Endometrium (tissue), 2 donors: ENCODE results near the gene ADAMTS14.
"Not testable (repeated sequence)": the region's sequence is repeated elsewhere in the genome, so short reads cannot be mapped to it uniquely, and the experiment has no call there.

ENCODE experiments used
- FAIRE-seq: peaks from 2 replicates; lab custom pipeline; 2012; peaks lifted over from hg19 to GRCh38; lab: Jason Lieb, UNC
- donor health status: control.
- donor health status: control.

ADAMTS14 gene

DNA sequence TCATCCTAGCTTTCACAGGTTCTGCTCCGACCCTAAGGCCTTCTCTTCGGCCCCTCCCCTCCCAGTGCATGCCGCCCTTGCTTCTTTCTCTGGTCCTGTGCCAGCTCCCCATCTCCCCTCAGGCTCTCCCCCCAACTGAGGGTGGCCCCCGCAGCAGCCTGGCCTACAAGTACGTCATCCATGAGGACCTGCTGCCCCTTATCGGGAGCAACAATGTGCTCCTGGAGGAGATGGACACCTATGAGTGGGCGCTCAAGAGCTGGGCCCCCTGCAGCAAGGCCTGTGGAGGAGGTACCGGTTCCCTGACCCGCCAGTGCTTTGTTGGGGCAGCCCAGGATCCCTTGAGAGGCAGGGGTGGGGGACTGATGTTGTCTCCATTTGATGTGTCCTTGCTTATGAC is 79.0 kb downstream of the ADAMTS14 start:
- no peak for FAIRE-seq

DNA sequence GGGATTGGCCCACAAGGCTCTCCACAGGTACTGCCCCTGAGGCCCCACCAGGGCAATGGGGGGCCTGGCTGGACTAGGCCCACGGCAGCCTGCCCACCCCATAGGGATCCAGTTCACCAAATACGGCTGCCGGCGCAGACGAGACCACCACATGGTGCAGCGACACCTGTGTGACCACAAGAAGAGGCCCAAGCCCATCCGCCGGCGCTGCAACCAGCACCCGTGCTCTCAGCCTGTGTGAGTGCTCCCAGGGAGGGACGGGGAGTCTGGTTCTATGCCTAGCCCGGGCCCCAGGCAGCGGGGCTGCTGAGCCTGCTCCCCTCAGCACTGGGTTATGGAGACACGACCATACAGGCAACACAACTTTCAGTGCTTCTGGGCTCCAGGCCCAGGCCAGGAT is 79.7 kb downstream of the ADAMTS14 start:
- no peak for FAIRE-seq

DNA sequence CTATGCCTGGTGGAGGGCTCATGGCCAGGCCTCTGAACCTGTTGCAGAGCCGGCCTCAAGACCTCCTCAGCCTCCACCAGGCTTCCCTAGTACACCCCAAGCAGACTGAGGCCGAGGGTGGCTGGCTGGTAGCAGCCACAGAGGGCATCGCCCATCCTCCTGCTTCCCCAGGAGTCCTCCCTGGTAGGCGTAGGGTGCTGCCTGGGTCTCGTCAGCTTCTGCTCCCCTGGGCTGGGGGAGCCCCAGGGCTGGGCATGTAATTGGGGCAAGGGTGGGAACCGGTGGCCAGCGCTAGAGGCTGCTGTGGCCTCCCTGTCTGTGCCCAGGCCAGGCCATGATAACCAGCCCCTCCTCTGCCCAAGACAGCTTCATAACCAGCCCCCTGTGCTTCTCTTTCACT is 80.3 kb downstream of the ADAMTS14 start:
- no peak for FAIRE-seq

DNA sequence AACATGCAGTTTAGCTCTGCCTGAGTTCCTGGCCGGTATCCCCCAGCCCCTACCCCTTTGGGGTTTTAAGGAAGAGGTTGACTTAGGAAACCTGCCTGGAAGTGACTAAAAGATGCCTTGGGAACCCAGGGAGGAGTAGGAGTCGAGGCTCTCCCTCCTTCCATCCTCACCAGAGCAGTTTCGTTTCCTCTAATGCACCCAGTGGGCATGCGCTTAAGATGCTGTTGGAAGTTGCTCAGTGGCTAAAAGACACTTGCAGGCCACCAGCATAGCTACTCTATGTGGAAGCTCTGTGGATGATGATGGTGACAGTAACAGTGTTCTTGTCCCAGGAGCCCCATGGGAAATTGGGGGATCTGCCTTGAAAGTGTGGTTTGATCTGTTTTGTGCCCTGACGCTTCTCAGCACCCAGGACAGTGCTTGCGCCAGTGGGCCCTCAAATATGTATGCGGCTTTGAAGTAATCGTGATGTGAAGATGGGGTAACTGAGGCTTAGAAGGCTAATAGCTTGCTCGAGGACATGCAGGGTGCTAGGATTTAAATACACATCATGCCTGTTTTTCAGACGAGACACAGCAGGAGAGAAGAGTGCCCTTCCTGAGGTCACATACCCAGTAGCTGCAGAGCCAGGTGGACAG is 80.8 kb downstream of the ADAMTS14 start:
- FAIRE-seq: no peak

DNA sequence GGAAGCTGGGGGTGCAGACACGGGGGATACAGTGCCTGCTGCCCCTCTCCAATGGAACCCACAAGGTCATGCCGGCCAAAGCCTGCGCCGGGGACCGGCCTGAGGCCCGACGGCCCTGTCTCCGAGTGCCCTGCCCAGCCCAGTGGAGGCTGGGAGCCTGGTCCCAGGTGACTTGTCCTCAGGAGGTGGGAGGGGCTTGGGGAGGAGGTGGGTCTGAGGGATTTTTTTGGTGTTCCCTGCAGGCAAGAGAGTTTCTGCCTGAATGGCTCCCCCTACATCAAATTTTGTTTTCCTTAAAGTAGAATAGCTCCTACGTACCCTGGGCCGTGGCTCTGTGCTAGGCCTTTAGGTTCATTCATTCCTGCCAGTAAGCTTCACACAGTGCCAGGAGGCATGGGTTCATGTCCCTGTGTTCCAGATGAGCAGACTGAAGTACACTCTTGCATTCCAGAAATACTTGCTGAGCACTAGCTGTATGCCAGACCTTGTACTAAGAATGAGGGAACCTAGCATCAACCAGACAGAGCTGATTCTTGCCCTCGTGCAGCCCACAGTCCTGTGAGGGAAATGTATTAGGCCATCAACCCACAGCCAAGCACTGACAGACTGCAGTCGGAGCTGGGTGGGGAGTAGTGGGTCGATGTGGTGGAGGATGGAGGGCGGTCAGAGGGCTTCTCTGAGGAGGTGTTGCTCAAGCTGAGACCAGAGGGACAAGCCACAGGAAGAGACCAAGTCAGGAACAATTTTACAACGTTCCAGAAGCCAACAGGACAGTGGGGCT is 81.7 kb downstream of the ADAMTS14 start:
- FAIRE-seq: no peak

DNA sequence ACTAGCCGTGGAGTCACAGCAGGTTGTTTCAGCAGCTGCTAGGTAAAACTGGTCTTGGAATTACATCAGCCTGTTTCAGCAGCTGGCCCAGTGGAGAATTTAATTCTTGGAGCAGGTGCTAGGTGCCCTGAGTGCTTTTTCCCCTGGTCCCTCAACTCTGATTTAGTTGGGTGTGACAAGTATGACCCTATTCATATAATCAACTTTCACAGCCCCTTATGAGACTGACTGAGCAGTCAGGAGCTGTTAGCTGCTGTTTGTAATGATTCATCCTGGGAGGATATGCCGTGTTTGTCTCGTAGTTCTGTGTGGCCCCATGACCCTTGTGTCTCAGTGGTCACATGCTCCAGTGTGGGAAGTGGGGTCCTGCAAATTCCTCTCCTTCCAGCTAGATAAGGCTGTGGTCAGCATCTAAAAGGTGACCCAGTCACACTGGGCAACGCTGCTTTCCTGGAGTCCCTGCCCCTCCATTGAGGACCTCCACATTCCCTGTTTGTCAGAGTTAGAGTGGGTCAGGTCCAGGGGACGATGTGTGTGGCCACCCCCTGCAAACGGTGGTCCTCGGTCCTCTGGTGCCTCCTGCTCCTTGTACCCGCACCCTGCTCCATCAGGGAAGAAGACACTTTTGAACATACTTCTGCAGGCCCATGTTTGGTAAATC is 84.5 kb downstream of the ADAMTS14 start:
- FAIRE-seq: no peak

DNA sequence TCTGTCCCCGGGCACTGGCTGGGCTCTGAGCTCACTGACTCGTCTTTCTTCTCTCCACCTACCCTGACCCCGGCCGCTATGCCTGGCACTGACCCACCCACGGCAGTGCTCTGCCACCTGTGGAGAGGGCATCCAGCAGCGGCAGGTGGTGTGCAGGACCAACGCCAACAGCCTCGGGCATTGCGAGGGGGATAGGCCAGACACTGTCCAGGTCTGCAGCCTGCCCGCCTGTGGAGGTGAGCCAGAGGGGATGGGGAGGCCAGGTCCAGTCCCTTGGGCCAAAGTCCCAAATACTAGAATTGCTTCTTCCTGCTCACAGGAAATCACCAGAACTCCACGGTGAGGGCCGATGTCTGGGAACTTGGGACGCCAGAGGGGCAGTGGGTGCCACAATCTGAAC is 85.5 kb downstream of the ADAMTS14 start:
- FAIRE-seq: no peak

DNA sequence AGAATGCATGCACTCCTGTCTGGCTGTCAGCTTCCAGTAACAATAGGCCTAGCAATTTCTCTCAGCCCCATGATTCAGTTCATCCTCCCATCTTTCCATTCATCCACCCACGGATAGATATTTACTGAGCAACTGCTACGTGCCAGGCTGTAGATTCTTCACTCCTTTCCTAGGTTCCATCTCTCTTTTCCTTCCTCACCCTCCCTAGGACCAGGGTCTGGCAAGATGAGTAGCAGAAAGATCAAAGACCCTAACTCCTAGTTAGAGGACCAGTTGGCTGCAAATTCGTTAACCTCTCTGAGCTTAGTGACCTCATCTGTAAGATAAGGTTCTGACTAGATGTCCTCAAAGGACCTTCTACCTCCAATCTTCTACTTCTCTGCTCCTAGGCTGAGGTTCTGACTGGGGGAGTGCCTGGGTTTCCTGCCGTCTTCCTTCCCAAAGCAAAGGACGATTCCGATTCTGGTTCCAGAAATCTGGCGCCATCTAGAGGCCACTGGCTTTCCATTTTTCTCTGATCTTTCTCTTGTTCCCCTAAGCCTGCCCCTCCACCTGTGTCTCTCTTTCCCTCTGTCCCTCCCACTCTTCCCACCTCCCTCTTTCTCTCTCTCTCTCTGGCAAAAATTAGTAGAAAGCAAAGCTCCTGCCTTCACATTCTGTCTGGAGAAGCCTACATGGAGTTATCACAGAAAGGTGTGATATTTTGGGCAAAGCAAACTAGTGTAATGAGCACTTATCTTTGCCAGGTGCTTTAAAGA is 86.6 kb downstream of the ADAMTS14 start:
- no peak for FAIRE-seq

DNA sequence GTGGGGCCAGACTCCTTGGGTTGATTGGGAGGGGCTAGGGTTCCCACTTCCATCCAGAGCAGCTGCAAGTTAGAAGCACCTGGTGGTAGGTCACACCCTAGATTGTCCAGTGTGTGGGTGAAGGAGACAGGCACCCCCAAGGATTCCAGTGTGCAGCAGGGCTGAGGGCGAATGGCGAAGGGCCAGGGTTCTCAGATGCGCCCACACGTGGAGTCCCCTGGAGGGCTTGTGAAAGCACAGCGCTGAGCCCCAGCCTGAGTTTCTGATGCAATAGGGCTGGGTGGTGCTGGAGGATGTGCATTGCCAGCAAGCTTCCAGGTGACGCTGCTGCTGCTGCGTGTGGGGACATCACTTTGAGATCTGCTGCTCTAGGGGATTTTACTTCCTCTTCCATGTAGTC is 87.5 kb downstream of the ADAMTS14 start:
- no peak for FAIRE-seq

DNA sequence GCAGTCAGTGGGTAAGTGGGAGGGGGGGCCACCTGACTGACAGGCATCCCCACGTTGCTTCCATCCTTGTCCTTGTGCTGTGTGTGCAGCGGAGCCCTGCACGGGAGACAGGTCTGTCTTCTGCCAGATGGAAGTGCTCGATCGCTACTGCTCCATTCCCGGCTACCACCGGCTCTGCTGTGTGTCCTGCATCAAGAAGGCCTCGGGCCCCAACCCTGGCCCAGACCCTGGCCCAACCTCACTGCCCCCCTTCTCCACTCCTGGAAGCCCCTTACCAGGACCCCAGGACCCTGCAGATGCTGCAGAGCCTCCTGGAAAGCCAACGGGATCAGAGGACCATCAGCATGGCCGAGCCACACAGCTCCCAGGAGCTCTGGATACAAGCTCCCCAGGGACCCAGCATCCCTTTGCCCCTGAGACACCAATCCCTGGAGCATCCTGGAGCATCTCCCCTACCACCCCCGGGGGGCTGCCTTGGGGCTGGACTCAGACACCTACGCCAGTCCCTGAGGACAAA is 88.0 kb downstream of the ADAMTS14 start:
- FAIRE-seq: no peak

DNA sequence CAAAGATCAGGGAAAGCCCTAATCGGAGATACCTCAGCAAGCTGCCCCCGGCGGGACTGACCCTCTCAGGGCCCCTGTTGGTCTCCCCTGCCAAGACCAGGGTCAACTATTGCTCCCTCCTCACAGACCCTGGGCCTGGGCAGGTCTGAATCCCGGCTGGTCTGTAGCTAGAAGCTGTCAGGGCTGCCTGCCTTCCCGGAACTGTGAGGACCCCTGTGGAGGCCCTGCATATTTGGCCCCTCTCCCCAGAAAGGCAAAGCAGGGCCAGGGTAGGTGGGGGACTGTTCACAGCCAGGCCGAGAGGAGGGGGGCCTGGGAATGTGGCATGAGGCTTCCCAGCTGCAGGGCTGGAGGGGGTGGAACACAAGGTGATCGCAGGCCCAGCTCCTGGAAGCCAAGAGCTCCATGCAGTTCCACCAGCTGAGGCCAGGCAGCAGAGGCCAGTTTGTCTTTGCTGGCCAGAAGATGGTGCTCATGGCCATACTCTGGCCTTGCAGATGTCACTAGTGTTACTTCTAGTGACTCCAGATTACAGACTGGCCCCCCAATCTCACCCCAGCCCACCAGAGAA is 88.8 kb downstream of the ADAMTS14 start:
- FAIRE-seq: no peak

DNA sequence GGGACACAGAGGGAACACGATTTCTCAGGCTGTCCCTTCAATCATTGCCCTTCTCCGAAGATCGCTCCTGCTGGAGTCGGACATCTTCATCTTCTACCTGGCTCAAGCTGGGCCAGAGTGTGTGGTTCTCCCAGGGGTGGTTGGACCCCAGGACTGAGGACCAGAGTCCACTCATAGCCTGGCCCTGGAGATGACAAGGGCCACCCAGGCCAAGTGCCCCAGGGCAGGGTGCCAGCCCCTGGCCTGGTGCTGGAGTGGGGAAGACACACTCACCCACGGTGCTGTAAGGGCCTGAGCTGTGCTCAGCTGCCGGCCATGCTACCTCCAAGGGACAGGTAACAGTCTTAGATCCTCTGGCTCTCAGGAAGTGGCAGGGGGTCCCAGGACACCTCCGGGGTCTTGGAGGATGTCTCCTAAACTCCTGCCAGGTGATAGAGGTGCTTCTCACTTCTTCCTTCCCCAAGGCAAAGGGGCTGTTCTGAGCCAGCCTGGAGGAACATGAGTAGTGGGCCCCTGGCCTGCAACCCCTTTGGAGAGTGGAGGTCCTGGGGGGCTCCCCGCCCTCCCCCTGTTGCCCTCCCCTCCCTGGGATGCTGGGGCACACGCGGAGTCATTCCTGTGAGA is 89.5 kb downstream of the ADAMTS14 start:
- FAIRE-seq: no peak

DNA sequence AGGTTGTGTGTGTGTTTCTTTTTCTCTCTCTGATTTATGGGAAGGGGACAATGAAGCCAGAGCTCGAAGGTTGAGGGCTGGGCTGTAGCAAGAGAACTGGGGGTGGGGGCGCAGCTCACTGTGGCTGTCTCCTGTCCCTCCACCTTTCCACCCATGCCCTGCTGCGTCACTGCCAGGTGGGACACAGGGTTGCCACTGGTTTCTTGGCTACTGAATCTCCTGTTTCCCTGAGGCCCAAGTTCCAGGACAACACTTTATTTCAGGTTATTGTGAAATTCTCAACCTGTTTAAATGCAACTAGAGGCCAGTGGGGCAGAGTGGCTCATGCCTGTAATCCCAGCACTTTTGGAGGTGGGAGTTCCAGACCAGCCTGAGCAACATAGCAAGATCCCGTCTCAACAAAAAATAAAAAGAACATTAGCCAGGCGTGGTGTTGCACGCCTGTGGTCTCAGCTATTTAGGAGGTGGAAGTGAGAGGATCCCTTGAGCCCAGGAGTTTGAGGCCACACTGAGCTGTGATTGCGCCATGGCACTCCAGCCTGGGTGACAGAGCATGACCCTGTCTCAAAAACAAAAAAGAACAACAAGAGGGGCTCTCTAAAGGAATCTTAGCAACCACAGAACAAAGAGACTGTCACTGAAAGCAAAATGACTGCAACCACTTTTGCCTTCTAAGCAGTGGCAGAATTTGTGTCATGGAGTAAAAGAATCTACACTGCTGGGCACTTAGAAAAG is 90.3 kb downstream of the ADAMTS14 start:
- no peak for FAIRE-seq

DNA sequence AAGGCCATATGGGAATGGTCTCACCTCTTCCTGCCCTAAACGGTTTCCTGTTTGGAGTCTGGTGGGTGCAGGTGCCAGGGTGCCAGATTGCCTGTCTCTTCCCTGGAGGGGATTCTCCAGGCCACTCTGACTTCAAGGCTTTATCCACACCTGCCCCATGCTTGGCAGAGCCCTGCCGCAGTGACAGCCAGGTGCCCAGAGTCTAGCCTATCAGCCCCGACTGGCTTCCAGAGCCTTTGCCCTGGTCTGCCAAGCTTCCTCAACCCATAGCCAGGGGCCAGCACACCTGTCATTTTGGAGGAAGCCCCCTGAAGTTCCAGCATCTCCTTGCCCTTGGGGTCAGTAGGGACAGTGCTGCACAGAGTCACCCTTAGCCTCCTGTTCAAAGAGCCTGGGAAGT is 91.3 kb downstream of the ADAMTS14 start:
- no peak for FAIRE-seq

DNA sequence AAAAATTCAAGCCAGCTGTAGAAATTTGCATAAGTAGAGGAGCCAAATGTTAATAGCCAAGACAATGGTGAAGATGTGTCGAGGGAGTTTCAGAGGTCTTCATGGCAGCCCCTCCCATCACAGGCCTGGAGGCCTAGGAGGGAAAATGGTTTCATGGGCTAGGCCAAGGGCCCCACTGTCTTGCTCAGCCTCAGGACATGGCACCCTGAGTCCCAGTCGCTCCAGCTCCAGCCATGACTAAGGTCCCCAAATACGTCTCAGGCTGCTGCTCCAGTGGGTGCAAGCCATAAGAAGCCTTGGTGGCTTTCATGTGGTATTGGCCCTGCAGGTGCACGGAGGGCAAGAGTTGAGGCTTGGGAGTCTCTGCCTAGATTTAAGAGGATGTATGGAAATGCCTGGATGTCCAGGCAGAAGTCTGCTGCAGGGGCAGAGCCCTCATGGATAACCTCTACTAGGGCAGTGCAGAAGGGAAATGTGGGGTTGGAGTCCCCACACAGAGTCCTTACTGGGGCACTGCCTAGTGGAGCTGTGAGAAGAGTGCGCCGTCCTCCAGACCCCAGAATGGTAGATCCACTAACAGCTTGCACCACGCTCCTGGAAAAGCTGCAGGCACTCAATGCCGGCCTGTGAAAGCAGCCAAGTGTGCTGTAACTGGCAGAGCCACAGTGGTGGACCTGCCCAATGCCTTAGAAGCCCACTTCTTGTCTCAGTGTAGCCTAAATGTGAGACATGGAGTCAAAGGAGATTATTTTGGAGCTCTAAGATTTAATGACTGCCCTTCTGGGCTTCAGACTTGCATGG is 93.7 kb downstream of the ADAMTS14 start:
- no peak for FAIRE-seq

DNA sequence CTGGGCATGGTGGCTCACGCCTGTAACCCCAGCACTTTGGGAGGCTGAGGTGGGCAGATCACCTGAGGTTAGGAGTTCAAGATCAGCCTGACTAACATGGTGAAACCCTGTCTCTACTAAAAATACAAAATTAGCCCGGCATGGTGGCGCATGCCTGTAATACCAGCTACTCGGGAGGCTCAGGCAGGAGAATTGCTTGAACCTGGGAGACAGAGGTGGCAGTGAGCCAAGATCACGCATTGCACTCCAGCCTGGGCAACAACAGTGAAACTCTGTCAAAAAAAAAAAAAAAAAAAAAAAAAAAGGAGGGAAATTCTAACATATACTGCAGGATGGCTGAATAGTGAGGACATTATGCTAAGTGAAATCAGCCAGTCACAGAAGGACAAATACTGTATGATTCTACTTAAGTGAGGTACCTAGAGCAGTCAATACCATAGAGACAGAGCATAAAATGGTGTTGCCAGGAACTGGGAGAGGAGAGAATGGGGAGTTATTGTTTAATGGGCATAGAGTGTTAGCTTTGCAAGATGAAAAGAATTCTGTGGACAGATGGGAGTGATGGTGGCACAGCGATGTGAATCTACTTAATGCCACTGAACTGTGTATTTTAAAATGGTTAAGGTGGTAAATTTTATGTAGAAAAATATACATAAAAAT is 95.8 kb downstream of the ADAMTS14 start:
- FAIRE-seq: not testable (repeated sequence)

DNA sequence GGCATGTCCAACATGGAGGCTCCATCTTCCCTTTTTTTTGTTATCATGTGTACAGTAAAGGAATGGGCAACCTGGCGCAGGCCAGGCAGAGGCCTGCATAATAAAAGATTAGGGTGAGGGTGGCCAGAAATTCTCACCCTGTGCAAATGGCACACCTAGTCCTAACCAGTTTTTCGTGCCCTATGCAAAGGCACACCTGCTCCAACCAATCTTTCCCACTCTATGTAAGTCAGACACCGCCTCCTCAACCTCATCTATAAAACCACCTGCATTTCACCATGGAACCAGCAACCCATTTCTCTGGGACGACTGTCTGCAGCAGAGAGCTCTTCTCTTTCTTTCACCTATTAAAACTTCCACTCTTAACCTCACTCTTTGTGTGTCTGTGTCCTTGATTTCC is 96.8 kb downstream of the ADAMTS14 start:
- FAIRE-seq: no peak

DNA sequence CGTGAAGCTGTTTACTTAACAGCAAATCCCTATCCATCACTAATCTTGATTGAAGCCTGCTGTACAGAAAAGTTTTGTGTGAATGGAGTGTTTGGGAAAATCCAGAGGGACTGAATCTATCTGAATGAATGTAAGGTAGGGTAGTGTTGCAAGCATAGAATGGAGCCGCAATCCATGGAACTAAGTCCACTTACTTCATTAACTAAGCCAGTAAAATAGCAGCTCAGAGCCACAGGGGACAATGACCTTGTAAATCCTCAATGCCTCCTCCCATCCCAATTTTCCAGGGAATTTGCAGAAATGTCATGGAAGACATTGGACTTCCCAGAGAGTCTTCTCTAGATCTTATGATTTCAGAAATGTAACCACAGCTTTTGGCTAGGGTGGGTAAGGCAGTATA is 97.7 kb downstream of the ADAMTS14 start:
- FAIRE-seq: no peak

DNA sequence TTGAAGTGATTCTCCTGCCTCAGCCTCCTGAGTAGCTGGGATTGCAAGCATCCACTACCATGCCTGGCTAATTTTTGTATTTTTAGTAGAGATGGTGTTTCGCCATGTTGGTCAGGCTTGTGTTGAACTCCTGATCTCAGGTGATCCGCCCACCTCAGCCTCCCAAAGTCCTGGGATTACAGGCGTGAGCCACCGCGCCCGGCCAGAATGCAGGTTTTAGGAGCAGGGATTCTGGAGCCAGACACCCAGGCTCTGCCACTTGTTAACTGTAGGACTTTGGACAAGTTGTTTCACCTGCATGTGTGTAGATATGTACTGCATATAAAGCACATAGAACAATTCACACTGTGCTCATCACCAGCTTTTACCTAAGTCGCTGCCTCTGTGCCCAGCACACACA is 98.2 kb downstream of the ADAMTS14 start:
- not testable (repeated sequence) for FAIRE-seq
